HG02852 (cell line): ENCODE results near the gene STK33.

Source experiments
- ATAC-seq: cut with Tn5 transposase; IDR thresholded peaks from one replicate; pipeline ENCODE4 v1.9.1; 2021; ENCODE audit warnings: mild to moderate bottlenecking, moderate library complexity; ENCODE audit not compliant: unreplicated experiment

The STK33 gene

DNA sequence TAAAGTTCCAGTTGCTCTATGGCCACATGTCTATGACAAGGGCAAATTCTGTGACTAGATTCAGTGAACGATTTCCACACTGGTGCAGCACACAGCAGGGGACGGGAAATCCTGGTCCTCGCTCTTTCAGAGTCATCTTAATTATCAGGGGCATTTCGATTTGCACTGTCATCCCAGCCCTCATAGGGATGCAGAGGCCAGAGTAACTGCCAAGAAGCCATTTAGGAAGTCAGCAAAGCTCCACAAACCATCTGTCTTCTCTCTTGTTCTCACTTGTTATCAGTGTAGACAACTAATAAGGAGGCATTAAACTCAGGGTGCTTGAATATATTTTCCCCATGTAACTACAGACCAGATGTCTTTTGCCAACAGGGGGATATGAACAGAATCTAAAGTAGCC is 151.7 kb downstream of the STK33 start:
- ATAC-seq: no peak

DNA sequence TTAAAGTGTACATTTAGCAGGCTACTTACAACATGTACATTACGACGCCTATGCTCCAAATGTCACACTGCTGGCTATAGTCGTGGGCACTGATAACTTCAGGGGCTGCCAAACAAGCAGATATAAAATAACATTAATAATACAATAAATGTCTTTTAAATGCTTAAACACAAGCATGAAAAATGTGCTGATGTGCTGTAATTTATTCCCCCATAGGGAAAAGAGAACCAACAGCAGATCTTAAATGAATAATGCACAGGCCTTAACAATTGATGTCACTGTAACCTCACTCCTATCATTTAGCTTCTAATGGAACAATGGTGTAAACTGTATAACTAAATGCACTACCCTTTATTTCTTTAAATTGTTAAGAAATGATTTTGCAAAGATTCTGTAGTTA is 153.4 kb downstream of the STK33 start:
- no peak for ATAC-seq

- no peak for ATAC-seq
Observed at GRCh38 chr11:8429483-8429882, 164.5 kb downstream of the STK33 start.

GRCh38 chr11:8426076-8426475 is 168.0 kb downstream of the STK33 start:
- ATAC-seq: no peak

GRCh38 chr11:8415195-8415594 is 178.8 kb downstream of the STK33 start:
- ATAC-seq: no peak

DNA sequence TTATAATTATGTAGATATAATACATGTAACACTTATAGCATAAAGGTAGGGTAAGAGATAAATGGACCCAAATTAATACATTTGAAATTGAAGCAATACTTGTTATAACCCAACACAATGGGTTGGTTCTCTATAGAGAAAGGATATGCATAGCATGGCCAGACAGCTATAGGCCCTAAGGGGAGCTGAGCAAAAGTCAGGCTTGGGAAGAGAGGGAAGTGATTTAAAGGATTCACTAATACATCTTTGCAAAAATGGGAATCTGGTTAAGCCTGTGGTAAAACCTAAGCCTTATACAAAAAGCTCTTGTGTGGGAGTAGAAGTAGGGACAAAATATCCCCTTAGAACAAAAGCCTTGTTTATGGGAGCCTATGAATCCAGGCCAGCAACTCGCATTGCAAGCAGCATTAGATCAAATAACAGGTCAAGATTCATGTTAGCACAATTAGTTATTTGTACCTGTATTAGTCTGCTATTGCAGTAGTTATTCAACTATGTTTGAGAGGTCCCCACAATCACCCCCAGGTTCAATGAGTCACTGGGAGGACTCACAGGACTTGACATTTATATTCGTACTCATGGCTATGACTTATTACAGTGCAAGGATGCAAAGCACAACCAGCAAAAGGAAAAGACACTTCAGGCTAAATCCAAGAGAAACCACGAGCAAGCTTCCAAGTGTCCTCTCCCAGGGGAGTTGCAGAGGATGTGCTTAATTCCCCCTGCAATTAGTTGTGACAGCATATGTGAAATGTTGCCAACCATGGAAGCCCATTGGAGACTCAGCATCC is 185.7 kb downstream of the STK33 start:
- ATAC-seq: no peak

DNA sequence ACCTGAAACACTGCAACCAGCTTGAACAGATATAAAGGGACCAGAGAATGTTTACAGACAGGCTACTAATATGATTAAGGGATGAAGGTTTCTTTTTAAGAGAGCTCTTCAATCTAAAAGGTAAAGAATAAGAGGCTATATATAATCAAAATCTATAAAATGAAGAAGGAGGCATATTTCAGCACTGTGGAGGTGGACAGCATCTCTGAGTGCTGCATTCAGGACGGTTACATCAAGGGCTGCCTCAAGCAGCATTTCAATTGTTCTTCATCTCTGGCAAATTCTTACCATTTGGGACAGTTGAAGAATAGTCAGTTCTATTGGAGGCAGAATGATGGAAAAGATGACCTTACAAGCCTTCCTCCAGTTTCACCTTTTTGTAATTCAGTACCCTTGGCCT is 190.7 kb downstream of the STK33 start:
- no peak for ATAC-seq

DNA sequence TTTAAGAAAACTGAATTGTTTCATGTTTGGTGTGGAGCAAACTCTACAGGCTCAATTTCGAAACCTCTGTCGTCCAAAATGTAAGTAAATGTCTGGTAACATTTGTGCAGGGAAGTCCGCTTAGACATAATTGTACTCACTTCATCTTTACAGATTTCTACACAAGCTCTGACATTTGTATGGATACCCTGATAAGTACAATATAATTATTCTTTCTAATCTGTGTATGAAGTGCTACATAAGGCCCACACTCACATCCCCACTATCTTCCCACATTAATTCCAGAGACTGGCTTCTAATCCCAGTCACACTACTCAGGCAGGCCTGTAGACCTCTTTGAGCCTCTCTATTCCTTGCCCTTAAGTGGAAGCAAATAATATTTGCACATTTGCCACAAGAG is 201.1 kb downstream of the STK33 start:
- no peak for ATAC-seq

- no peak for ATAC-seq
Observed at GRCh38 chr11:8392166-8392565, 201.9 kb downstream of the STK33 start.

GRCh38 chr11:8390851-8391612 is 203.0 kb downstream of the STK33 start:
- no peak for ATAC-seq

DNA sequence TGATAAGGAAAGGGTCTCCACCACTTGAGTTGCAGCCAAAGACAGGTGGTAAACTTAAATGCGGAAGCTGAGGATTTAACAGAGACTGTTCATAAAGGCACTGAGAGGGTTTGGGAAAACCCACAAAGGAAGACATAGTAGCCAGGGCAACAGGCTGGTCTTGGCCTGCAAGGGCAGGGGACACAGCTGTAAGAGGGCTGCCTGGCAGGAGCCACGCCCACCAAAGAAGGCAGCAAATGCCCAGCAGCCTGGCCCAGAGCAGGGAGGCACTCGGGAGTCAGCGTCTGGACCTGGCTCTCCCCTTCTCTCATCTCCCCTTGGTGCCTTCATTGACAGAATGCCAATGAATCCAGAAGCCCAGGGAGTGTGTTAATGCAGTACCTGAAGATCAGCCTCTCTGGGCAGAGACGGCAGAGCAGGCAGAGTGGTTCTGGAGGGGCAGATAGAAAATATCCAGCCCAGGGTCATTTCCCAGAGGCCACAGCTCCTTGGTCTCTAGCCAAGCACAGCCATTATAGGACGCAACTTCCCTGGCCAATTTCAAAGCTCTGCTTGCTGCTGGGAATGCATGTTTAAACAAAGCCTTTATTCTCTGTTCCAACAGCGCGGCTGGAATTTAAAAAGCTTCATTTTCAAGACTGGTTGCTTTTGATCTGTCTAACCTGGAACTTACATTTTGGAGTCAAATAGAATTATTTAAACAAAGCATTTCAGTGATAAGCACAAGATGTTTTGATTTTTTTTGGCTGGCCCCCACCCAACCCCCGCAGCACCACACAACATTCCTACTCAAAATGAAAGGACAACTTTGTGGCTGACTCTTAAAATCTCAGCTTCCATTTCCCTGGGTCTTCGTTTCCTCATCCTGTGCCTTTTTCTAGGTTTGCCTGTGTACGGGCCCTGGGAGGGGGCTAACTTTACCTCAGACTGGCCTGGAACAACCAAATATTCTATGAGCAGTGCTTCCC is 204.7 kb downstream of the STK33 start:
- ATAC-seq: no peak

DNA sequence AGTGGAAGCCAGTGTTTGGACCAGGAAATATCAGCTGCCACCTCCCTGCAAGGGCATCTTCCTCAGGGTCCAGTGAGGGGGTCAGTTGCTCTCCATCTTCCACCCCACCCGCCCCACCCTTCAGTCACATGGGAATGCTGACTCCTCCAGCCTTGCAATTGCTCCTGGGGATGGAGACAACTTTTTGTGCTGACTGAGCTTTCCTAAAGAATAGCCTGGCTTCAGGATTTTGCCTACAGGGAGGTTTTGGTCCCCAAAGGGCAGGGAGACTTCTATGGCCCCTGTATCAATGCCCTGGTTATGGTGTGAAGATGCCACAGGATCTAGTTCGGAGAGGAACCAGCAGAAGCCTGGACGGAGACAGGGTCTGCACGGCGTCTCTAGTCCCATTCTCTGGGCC is 206.3 kb downstream of the STK33 start:
- ATAC-seq: no peak

- no peak for ATAC-seq
Observed at GRCh38 chr11:8387141-8387540, 206.9 kb downstream of the STK33 start.

DNA sequence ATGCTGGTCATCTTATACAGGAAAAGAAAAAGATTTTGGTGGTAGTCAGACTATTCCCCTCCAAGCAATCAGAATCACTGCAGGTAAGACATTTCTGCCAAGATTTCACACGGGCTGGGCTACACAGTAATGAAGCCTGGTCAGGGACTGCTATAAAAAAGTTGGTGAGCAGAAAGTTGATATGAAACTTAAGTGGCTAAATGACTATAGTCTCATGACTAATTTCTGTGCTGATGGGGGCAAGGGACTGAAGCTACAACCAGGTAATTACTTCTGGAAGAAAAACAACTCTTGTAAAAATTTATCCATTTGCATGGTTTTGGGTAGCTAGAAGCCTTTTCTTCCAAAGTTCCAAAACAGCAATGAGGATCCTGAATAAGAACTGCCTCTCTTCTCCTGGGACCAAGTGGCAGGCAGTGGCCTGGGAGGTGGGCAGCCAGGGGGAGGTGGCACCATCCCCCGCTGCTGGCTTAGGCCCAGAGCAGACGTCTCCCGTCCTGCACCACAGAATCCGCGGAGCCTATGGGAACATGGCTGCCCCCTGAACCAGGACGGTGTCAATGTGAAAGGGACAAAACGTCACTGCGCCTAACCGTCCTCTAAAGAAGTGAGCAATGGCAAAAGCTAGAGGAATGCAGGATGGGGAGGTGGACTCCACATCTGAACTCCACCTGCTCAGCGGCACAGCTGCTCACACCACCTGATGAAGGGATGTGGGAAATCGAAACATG is 207.7 kb downstream of the STK33 start:
- no peak for ATAC-seq

- peak; percentile 36 for ATAC-seq
Observed at GRCh38 chr11:8384199-8384821, 209.7 kb downstream of the STK33 start.

DNA sequence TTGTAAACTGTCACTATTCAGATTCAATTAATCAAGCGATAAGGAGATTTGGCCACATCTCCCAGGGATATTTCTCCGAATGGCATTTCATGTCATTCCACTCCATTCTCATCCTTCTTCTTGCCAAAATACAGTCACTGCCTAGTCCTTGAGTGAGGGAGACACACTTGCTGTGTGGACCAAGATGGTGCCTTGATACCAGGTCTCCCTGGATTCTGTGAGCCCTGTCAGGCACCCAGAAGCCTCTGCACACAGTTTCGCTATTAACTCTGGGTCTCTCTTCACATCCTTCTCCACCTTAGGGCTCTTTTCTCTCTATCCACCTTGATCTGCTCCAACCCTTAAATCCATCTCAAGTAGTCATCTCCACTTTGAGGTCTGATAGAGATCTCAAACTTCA is 210.4 kb downstream of the STK33 start:
- ATAC-seq: no peak

DNA sequence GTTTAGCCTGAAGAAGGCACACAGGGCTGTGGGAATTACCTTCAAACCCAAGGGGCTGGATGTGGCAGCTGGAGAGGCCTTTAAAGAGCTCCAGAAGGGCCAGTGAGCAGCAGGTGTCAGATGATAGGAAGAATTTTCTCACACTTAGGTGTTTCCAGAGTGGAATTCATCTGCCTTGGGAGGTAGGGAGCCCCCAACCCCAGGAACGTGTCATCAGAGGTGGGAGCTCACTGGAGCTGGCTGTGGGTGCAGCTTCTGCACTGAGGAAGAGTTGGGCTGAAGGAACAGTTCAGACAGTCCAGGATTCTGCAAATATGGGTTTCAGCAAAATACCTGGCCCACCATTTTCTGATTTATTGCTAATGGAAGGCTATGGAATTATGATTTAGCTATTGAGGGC is 210.8 kb downstream of the STK33 start:
- no peak for ATAC-seq

GRCh38 chr11:8382436-8383053 is 211.5 kb downstream of the STK33 start:
- no peak for ATAC-seq

DNA sequence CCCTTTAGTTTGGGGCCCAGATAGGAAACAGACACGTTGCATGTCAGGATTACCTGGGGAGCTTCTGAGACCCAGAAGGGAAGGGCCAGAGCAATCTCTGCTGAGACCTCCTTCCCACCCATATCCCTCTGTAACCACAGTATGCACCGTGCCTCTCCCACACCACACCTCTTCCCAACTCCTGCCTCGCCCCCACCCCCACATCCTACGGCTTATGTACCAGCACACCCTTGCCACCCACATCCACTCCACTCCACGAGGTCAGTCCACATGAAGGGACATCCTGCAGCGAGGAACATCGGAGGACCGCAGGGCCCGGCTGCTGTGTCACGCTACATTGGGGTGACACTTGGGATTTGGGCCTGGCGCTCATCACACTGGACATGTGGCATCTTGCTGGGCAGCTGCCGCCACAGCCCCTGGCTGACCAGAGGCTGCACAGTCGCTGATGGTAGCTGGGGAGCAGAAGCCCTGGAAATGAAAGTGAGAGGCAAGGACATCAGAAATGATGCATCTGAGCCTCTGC is 212.1 kb downstream of the STK33 start:
- no peak for ATAC-seq
